ENCODE results near the gene B4GALT6.
"Not testable (repeated sequence)": the region's sequence is repeated elsewhere in the genome, so short reads cannot be mapped to it uniquely, and the experiment has no call there.

B4GALT6 gene, protein sequence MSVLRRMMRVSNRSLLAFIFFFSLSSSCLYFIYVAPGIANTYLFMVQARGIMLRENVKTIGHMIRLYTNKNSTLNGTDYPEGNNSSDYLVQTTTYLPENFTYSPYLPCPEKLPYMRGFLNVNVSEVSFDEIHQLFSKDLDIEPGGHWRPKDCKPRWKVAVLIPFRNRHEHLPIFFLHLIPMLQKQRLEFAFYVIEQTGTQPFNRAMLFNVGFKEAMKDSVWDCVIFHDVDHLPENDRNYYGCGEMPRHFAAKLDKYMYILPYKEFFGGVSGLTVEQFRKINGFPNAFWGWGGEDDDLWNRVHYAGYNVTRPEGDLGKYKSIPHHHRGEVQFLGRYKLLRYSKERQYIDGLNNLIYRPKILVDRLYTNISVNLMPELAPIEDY

DNA sequence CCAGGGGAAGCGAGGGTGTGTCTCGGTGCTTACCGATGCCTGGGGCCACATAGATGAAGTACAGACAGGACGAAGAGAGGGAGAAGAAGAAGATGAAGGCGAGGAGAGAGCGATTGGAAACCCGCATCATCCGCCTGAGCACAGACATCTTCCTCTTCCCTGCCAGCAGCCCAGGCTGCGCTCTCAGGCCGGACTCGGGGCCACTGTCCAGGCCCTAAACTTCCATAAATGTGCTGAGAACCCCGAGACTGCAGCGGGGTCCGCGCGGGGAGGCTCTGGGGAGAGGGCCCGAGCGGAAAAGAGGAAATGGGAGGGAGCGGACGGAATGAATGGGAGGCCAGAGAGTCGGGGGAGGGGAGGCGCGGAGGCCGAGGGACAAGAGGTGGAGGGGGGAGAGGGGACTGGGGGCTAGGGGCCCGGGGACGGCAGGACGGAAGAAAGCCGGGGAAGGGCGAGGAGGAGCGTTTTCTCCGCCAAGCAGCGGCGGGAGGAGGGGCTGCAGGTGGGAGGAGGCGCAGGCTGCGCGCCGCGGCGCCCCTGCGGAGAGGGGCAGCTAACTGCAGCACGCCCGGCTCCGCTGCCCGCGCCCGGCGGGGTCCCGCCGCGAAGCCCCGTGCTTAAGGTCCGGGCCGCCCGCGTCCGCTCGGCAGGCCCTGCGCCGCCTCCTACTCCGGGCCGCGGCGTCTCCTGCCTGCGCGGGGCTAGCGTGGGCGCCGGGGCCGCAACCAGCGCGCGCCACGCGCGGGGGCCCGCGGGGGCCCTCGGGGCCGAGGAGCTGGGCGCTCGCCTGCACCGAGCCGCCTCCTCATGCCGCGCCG lies at the start of gene B4GALT6:
B4GALT6 (minus strand) TSS at position 303 of the 818 bp plus-strand sequence; CDS start at position 148, 155 bp downstream.
- peak; percentile 53 for DNase-seq

DNA sequence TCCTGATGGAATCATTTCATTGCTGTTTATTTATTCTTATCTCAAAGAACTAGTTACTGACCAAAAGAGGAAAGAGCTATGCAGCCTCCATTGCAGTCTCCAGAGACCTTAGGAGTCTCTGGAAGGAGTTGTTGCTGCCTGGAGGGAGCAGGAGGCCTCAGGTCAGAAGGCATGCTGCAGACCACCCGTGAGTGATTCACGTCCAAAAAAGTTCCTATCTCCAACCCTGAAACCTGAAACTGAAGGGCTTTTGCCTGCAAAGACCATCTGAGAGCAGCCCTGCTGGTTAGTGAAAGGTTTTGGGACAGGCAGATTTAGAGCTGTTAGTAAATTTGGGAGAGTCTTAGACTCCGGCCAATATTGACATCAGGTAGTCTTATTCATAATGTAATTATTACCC lies 47.2 kb upstream of the B4GALT6 start:
- DNase-seq = no peak

DNA sequence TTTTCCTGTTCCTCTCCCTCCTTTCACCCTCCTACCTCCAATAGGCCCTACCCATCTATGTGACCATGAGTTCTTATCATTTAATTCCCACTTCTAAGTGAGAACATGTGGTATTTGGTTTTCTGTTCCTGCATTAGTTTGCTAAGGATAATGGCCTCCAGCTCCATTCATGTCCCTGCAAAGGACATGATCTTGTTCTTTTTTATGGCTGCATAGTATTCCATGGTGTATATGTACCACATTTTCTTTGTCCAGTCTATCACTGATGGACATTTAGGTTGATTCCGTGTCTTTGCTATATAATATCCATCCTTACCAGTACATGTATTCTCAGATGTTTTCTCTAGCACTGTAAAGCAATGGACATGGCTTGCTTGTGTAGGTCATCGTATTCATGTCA lies 44.8 kb upstream of the B4GALT6 start:
- DNase-seq = not testable (repeated sequence)

DNA sequence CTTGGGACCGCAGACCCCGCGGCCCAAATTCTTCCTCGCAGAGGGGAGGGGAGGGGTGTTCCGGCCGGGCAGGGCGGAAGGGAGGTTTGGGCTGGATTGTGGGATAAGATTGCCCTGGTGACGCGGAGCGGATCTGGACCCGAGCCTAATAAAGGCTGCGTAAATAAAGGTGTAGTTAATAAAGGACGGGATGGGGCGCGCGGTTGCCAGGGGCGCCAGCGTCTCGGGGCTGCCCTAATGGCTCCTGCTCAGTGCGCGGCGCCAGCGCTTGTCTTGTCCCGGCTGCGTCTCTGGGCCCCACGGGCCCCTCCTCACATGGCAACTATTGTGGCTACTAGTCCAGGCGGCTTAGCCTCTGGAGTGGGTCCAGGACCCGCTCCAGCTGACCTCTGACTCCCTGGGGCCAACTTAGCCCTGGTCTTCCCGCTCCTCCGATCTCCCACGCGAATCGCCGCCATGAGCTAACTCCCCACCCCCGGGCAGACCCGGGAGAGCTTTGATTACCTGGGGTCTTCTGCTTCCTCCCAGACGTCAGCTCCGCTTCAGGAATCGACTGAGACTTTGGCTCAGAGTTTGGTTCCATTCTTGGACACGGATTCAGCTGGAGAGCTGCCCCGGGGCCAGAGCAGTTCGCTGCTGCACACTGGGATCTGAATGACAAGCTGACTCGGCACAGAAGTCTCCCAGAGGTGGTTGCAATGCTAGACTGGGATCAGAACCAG lies 39.8 kb upstream of the B4GALT6 start:
- DNase-seq = no peak

DNA sequence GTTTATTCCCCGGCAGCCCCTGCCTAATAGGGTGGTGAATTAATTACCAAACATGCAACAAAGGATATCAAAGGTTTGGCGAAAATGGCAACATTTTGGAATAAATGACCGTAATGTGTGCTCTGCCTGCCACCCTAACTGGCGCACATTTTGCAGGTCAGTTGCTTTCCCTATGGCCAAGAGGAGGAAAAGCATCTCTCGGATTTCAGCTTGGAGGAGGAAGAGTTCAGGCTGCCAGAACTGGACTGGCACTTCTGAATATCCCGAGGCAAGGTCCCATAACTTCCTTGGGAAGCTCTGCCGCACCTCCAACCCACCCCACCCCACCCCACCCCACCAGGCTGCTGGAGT lies 39.2 kb upstream of the B4GALT6 start:
- no peak for DNase-seq

DNA sequence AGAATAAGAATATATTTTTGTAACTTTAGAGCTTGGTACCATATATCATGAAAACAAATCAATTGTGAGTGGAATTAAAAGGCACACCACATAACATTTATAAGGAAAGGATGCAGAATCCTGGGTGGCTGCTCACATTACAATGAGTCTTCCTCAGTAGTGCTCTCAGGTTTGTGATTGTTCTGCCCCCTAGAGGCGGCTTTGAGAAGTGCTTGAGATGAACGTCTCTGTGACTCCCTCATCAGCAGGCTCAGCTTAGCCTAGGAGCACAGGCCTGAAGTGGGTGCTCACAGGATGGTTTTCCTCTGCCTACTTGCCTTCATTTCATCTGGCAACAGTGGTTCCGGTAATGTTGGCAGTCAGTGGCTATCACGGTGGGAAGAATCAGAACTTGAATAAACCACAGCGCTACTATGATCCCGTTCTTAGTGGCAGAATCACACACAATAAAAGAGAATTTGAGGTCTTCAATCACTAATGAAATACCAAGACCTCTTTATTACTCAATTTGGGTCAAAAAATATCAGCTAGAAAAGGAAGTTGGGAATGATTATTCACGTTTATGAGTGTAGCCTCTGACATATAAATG lies 38.1 kb upstream of the B4GALT6 start:
- DNase-seq = peak; percentile 78

DNA sequence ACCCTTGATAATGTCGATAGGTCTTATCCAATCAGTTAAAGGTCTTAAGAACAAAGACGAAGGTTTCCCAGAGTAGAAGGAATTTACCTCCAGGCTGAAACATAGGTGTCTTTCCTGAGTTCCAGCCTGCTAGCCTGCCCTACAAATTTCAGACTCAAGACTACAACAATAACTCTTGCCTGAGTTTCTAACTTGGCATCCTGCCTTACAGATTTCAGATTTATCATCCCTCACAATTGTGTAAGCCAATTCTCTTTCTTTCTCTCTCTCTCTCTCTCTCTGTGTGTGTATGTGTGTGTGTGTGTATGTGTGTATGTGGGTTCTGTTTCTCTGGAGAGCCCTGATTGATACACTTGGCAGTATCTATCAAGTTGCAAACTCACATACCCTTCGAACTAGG lies 37.2 kb upstream of the B4GALT6 start:
- DNase-seq = no peak

DNA sequence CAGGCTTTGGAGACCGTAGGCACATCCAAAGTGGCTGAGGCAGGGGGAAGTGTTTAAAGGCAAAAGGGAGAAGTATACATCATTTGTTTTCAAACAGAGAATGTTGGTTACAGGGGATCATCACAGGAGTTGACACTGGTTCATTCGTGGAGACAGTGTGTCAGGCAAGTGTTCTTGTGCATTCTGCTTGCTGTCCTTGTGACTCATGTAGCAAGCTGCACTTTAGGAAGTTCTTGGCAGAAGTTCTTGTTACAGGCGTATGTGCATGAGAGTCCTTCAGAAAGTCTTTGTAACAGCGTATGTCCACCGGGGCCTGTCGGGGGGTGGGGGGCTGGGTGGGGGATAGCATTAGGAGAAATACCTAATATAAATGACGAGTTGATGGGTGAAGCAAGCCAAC lies 36.5 kb upstream of the B4GALT6 start:
- DNase-seq = no peak

DNA sequence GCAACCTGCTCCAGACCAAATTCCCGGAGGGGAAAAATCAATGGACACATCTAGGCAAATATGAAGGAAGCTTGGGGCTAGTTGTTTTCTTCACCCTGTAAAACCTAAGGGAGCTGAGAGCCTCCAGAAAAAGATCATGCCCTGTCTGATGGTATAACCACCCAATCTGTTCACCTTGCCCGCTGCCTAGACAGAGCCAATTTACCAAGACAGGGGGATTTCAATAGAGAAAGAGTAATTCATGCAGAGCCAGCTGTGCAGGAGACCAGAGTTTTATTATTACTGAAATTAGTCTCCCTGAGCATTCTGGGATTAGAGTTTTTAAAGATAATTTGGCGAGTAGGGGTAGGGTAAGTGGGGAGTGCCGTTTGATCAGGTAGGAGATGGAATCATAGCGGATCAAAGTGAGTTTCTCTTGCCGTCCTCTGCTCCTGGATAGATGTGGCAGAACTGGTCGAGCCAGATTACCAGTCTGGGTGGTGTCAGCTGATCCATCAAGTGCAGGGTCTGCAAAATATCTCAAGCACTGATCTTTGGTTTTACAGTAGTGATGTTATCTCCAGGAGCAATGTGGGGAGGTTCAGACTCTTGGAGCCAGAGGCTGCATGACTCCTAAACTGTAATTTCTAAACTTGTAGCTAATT lies 35.1 kb upstream of the B4GALT6 start:
- DNase-seq = no peak

DNA sequence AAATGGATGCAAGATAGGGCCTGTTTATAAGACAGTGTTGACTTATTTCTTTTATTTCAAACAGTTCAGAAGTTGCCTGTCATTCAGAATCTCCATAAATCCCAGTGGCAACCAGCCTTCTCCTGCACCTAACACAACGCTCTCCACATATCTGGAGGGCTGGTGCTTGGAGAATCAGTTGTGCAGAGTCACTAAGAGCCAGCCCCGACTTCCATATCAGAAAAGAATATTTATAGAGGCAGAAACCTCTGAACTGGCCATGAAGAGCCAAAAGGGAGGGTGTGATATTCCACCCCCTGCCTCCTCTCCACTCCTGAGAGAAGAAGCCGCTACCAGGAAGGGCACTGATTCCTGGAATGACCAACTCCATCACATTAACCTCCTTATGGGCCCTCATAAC lies 34.0 kb upstream of the B4GALT6 start:
- no peak for DNase-seq

DNA sequence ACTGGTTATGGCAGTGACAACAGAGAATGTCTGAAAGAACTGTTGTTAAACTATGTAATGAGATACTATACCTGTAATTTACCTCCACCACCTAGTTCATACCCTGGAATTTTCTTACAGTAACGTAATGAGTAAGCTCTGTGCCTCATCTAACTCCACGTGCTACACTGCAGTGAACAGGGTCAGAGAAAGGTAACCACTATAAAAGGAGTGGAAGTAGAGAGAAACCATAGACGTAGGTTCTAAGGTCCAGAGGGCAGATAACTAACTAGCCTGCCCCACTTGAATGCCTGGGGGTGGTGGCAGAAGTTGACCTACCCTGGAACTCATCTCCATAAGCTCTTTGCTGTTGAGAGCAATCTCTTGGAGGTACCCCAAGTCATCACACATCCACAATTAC lies 32.0 kb upstream of the B4GALT6 start:
- no peak for DNase-seq

DNA sequence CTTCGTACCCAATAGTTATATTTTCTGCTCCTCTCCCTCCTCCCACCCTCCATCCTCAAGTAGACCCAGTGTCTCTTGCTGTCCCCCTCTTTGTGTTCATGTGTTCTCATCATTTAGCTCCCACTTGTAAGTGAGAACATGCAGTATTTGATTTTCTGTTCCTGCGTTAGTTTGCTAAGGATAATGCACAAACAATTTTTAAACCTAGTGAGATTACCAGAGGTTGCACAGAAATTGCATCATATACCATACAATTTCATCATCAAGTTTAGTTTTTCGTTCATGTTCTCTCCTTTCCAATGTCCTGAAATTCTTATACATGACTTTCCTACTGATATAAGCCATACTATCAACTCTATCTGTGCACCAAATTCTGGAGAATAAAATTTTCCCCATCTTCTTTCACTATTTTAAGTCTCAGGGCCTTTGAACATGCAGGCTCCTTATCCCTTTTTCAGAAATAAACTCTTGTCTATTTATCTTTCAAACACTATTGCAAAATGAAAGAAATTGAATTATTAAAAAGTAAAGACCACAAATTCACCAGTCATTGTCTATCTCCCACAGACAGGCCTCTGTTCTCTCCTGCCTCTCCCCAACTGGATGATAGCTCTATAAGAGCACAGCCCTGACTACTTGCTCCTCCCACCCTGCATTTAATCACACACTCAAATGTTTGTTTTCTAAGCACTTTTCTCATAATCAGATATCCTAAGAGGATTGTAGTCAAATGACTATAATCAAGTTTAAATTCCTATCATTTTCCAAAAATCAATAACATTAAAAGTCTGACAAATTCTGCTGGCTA lies 27.2 kb upstream of the B4GALT6 start:
- no peak for DNase-seq

DNA sequence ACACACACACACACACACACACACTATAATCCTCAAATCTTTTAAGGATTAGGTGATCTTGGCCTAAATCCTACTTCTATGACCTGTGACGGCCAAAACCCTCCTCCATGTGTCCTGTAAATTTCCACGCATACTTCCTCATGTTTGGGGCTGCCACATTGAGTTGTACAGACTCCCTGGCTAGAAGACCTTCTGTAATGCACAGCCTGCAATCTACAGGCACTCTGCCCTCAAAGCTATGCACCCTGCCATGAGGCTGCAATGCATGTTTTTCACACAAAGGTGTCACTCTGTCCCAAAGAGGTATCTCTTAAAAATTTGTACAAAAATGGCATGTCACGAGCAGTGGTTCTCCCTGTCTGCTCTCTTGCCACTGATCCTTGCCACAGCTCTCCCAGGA lies 26.4 kb upstream of the B4GALT6 start:
- DNase-seq = no peak

DNA sequence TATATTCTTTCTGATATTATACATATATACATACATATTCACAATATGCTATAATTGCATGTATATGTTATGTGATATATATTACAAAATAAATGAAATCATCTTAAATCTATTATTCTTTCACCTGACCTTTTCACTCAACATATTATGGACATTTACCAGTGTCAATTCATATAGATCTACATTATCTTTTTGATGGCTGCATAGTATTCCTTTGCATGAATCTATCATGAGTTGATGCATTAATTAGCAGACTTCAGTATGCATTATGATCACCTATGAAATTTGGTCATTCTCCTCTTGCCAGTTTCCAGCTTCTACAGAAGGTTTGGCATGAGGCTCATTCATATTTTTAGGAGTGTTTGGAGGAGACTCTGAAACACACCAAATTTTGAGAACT lies 23.4 kb upstream of the B4GALT6 start:
- DNase-seq = no peak

DNA sequence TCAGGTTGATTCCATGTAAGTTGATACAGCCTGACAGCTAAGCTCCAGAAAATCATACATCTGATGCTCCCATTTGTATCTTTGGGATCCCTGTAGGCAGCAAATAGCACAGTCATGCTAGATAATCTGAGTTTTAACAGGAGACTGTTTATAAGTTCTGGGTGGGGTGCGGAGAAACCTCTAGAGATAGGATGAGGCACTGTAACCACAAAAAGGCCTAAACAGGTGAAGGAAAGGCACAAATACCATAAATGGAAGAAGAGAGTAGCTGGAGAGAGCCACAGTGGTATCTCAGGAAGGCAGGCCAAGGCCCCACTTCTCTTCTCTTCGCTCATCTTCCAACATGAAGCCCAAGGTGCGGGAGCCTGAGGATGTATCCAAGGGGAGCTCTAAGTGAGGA lies 18.1 kb upstream of the B4GALT6 start:
- DNase-seq = no peak

DNA sequence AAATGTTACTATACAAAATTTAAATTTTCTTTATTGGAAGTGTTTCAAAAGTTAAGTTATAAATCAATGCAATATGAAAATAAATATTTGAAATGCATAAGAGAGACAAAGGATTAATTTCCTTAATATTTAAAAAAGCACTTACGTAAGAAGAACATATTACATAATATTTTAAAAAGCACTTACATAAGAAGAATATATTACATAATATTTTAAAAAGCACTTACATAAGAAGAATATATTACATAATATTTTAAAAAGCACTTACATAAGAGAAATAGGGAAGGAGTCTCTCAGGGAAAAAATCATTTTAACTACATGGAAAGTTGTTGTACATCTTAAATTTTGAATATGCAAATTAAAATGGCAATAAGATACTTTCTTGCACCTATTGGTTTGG lies 17.4 kb upstream of the B4GALT6 start:
- no peak for DNase-seq

DNA sequence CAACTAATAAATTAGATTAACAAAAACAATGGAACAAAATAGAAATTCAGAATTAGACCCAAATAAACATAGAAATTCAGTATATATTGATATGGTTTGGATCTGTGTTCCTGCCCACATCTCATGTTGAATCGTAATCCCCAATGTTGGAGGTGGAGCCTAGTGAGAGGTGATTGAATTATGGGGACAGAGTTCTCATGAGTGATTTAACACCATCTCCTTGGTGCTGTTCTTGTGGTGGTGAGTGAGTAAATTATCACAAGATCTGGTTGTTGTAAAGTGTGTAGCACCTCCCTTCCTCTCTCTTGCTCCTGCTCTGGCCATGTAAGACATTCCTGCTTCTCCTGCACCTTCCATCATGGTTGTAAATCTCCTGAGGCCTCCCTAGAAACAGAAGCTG lies 16.6 kb upstream of the B4GALT6 start:
- no peak for DNase-seq

DNA sequence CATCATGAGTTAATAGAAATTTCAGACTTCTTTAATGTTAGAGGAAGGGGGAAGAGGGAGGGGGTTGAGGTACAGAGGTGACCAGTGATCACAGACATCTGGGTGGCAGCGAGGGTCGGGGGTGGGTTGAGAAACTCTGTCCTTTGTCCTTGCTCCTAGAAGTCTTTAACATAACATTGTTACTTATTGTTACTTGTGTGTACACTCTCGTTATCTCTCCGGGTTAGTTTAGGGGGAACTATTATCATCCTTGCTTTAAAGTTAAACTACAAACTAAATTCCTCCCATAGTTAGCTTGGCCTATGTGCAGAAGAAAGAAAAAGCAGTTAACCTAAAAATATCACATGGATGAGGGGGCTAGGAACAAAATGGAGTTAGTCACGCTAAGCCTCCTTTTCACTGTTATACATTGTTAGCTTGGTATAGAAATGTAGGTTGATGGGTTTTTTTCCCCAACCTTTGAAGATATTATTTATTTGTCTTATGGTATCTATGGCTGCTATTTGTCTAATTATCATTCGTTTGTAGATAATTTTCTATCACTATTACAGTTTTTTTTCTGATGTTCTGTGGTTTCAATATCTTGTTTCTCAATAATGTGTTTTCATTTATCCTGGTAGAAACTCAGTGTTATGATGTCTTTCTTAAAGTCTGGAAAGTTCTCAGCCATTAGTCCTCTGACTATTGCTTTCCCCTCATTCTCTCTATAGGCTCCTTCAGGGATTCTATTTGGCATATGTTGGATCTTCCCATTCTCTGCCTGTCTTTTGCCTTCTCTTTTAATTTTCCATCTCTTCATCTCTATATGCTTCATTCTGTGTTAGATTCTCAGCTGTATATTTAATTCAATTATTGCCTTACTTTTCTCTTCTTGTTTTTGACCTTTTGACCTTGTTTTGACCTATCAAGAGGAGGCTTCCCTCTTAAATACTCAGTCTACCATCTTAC lies 13.2 kb upstream of the B4GALT6 start:
- no peak for DNase-seq

DNA sequence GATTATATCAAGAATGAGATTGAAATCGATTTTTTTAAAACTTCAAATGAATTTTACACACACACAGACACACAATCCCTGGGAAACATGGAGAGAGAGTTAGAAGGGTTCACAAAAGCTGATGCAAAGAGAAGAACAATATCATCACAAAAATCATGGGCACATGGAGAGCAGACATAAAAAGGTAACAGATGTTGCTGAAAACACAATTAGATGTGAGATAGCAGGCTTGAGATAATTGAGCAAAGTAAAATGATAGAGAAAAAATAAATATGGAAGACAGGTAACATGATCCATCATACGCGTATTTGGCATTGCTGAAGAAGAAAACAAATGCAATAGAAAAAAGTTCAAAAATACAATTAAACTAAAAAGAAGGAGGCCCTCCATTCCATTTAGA lies 11.6 kb upstream of the B4GALT6 start:
- no peak for DNase-seq

DNA sequence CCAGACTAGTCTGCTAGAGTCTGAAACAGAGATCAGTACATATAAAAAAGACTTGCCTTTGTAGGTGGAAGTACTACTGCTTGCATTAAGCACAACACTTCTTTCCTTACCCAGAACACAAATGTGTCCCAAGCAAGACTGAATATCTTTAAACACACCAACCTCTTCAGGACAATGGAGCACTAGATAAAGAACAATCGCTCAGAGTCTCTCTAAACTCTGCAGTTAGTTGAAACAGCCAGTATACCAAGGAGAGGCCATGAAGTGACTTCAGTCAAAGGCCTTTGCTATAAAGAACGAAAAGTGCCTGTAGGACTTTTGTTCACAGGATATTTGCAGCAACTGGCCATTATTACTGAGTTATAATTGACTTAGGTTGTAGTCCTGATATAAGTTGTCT lies 9.9 kb upstream of the B4GALT6 start:
- no peak for DNase-seq

DNA sequence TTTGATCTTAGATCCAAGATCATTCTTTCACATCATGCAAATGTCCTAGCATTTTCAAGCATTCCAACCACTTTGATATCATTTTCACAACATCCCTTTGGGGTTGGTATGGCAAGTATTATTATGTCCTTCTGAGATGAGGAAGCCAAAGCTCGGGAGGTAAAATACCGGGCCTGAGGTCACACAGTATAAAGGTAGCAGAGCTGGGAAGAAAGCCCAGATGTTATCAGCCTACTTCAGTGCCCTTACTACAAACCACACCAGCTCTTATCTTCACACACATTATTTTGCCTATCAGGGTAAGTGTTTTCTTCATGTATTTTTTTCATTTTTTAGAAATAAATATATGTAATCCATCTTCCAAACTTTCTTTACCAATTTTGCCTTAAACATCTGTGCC lies 4.2 kb upstream of the B4GALT6 start:
- no peak for DNase-seq

Measured in NCI-H1092 (cell line).